B cell (primary cell): ENCODE results near the gene ARSI. TPM values are rescaled to one million over a fixed set of nuclear protein-coding genes. Genes with fewer than 3 reads are reported as not detected.

Experiments
- ATAC-seq: fragments of 200-7000 bp; cut with Tn5 transposase; one replicate; pipeline ENCODE4 v1.10.0; 2021; ENCODE audit warnings: low read depth, mild to moderate bottlenecking, moderate number of reproducible peaks, moderate library complexity
- CTCF ChIA-PET: fragments of 350-600 bp; sonication (Branson Sonifier 250); formaldehyde crosslinking; loops from one replicate; lab custom pipeline; 2021; ENCODE audit warnings: antibody characterized with exemption, inconsistent platforms; lab: Charles Lee
- POLR2A ChIA-PET: fragments of 350-600 bp; sonication (Branson Sonifier 250); formaldehyde crosslinking; loops from one replicate; lab custom pipeline; 2021; ENCODE audit warnings: antibody characterized with exemption; lab: Charles Lee
- DNase-seq: peaks from one replicate; pipeline ENCODE4 v3.0.0; 2013
- H2AFZ ChIP-seq: 2 replicates; pipeline ENCODE4 v1.6.1; 2012; ENCODE audit warnings: mild to moderate bottlenecking, low read depth, low read length; ENCODE audit not compliant: insufficient read depth, poor library complexity, severe bottlenecking
- H3K27ac ChIP-seq, 2 donors: 1 replicate in 1 of 2; 2 replicates in 1 of 2; pipeline ENCODE4 v1.5.1; 2012 to 2013; ENCODE audit warnings: low read length in 2 of 2, mild to moderate bottlenecking in 2 of 2, moderate library complexity in 1 of 2
- H3K27me3 ChIP-seq, 4 experiments: fragments of 200-600 bp in 1 of 4; sonication (generic) in 1 of 4; replicated peaks in 1 of 4; 1 replicate in 2 of 4; 2 replicates in 2 of 4; pipeline versions ENCODE4 v1.6.1 to v1.7.0; 2013 to 2016; ENCODE audit warnings: low read length in 3 of 4, mild to moderate bottlenecking in 2 of 4, mixed read lengths in 1 of 4, moderate library complexity in 1 of 4; ENCODE audit not compliant: insufficient read depth in 4 of 4, control insufficient read depth in 3 of 4; ENCODE audit errors: control extremely low read depth in 1 of 4
- H3K36me3 ChIP-seq, 2 experiments: replicated peaks in 1 of 2; 1 replicate in 1 of 2; 2 replicates in 1 of 2; pipeline versions ENCODE4 v1.6.1 to v1.7.1; 2013; ENCODE audit warnings: low read length in 1 of 2; ENCODE audit not compliant: insufficient read depth in 2 of 2, control insufficient read depth in 1 of 2; ENCODE audit errors: control extremely low read depth in 1 of 2, extremely low read depth in 1 of 2
- H3K4me1 ChIP-seq, 2 donors: fragments of 200-600 bp in 1 of 2; sonication (generic) in 1 of 2; 1 replicate in 1 of 2; 2 replicates in 1 of 2; pipeline versions ENCODE4 v1.5.1 to v1.6.1; 2013 to 2017; ENCODE audit warnings: low read length in 2 of 2; ENCODE audit not compliant: control insufficient read depth in 2 of 2, insufficient read depth in 2 of 2
- H3K4me2 ChIP-seq: replicated peaks from 2 replicates; pipeline ENCODE3; 2012; ENCODE audit warnings: mild to moderate bottlenecking, low read depth, low read length; ENCODE audit not compliant: poor library complexity, severe bottlenecking
- H3K4me3 ChIP-seq, 5 experiments: fragments of 200-600 bp in 1 of 5; sonication (generic) in 1 of 5; 1 replicate in 3 of 5; 2 replicates in 2 of 5; pipeline versions ENCODE4 v1.5.1 to v1.7.0; 2011 to 2016; ENCODE audit warnings: low read length in 4 of 5, mild to moderate bottlenecking in 4 of 5, low read depth in 2 of 5, control low read depth in 1 of 5, moderate library complexity in 1 of 5; ENCODE audit not compliant: insufficient read depth in 1 of 5; ENCODE audit errors: control extremely low read depth in 1 of 5, extremely low read depth in 1 of 5
- H3K79me2 ChIP-seq: fragments of 200-600 bp; sonication (generic); one replicate; pipeline ENCODE4 v1.6.0; 2016; ENCODE audit warnings: low read length; ENCODE audit not compliant: control insufficient read depth, insufficient read depth
- H3K9ac ChIP-seq: fragments of 200-600 bp; sonication (generic); 2 replicates; pipeline ENCODE4 v1.6.1; 2017; ENCODE audit warnings: mild to moderate bottlenecking, low read length, moderate library complexity
- H3K9me3 ChIP-seq, 3 donors: one replicate each; pipeline versions ENCODE4 v1.6.1 to v1.7.1; 2013; ENCODE audit warnings: low read length in 2 of 3; ENCODE audit not compliant: control insufficient read depth in 2 of 3, insufficient read depth in 1 of 3; ENCODE audit errors: control extremely low read depth in 1 of 3
- H4K20me1 ChIP-seq: 2 replicates; pipeline ENCODE4 v1.6.0; 2012; ENCODE audit warnings: mild to moderate bottlenecking, low read length; ENCODE audit not compliant: insufficient read depth, control insufficient read depth, poor library complexity, severe bottlenecking
- H3K27ac Mint-ChIP-seq: one replicate; pipeline ENCODE4 v1.8.0; 2021; ENCODE audit warnings: mixed read lengths
- H3K27me3 Mint-ChIP-seq: one replicate; pipeline ENCODE4 v1.8.0; 2021; ENCODE audit warnings: mixed read lengths
- H3K4me1 Mint-ChIP-seq: one replicate; pipeline ENCODE4 v1.8.0; 2021; ENCODE audit warnings: mixed read lengths
- H3K4me3 Mint-ChIP-seq: one replicate; pipeline ENCODE4 v1.8.0; 2021; ENCODE audit warnings: mixed read lengths
- H3K9me3 Mint-ChIP-seq: one replicate; pipeline ENCODE4 v1.8.0; 2022; ENCODE audit warnings: mixed read lengths; ENCODE audit not compliant: insufficient read depth
- EZH2 ChIP-seq: IDR thresholded peaks from 2 replicates; pipeline ENCODE4 v1.6.1; 2012; ENCODE audit warnings: borderline replicate concordance, low read depth, mild to moderate bottlenecking, moderate library complexity, low read length; ENCODE audit not compliant: insufficient read depth, poor library complexity, severe bottlenecking
- WGBS: methylation state at CpG from one replicate; pipeline ENCODE4 v1.1.5; 2013; ENCODE audit warnings: missing lambda C conversion rate; ENCODE audit not compliant: insufficient coverage; 5-methylcytosine and 5-hydroxymethylcytosine counted together
- intact Hi-C: fragments of 100-400 bp; cut with micrococcal nuclease; formaldehyde crosslinking; loops from one replicate; pipeline ENCODE4 v1.10.0; 2022
- polyA plus RNA-seq: library from polyadenylated mRNA; depleted of rRNA; stranded (reverse); fragments of >200 nt; gene quantifications from 2 replicates; pipeline ENCODE4 v1.2.3, GENCODE V29; 2012
- total RNA-seq, 2 donors: library from RNA; stranded (reverse); fragments of 120-200 nt in 1 of 2; gene quantifications; 1 replicate in 1 of 2; 2 replicates in 1 of 2; pipeline versions ENCODE4 v1.2.3 to v1.2.4, GENCODE V29; 2013 to 2022
- TF ChIP-seq, protein P1 (sequence below): fragments of 200-600 bp; IDR thresholded peaks from one replicate; pipeline ENCODE4 v1.8.0; 2022; ENCODE audit warnings: antibody characterized with exemption, mild to moderate bottlenecking

The ARSI gene
- total and polyA plus RNA-seq, 2 donors (not counting 1 experiment from before 2014, with no cell fraction given): not detected

DNA sequence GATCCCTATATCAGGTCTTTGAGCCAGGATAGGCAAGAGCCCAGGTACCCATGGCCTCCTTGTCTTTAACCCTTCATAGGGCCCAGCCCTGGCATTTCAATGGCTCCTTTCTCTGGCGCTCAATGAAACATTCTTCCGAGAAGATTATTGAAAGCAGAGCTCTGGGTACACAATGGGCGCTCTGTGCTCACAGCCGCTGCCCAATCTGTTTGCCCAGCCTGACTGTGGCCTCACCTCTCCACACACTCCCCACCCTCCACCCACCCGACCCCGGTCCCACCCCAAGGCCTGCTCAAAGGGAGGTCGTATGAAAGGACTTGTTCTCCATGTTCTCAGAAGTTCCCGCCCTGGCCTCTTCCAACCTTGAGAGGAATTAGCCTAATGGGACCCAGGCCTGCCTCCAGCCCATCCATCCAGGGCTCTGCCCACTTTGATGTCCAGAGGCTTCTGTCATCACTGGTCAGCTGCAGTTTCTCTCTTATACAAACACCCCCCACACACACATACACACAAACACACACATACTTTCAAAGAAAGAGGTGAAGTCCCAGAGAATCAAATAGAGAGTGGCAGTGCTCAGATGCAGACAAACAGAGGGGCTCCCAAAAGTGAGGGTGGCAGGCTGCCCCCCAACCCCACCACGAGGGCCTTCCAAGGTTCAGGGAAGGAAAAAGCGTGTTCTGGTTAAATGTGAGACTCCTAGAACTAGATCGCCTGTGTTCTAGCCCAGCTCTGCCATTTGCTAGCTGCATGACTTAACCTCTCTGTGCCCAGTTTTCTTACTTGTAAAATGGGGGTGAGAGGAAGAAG is 5.1 kb upstream of the ARSI start:
- peaks cover 29% of the 10 kb centered on the region for H3K27me3 Mint-ChIP-seq
- no peaks in the 10 kb centered on the region for H4K20me1 ChIP-seq
- no peak for ATAC-seq
- H3K4me3 Mint-ChIP-seq: no peak overlapping the region
- 91% methylated on average over 9 of the region's 11 CpGs for WGBS
- H3K27me3 ChIP-seq: peaks cover 0 to 8% (median 6%) of the 10 kb centered on the region in 4 experiments
- no peak for DNase-seq
- H2AFZ ChIP-seq: no peak overlapping the region
- H3K79me2 ChIP-seq: no peaks in the 10 kb centered on the region
- TF ChIP-seq, protein P1, sequence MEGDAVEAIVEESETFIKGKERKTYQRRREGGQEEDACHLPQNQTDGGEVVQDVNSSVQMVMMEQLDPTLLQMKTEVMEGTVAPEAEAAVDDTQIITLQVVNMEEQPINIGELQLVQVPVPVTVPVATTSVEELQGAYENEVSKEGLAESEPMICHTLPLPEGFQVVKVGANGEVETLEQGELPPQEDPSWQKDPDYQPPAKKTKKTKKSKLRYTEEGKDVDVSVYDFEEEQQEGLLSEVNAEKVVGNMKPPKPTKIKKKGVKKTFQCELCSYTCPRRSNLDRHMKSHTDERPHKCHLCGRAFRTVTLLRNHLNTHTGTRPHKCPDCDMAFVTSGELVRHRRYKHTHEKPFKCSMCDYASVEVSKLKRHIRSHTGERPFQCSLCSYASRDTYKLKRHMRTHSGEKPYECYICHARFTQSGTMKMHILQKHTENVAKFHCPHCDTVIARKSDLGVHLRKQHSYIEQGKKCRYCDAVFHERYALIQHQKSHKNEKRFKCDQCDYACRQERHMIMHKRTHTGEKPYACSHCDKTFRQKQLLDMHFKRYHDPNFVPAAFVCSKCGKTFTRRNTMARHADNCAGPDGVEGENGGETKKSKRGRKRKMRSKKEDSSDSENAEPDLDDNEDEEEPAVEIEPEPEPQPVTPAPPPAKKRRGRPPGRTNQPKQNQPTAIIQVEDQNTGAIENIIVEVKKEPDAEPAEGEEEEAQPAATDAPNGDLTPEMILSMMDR: no peak
- no peak for TF ChIP-seq EZH2
- no peaks in the 10 kb centered on the region for H3K9me3 ChIP-seq
- no peak overlapping the region for H3K4me3 ChIP-seq
- ChIA-PET CTCF (no interaction called here), POLR2A (no interaction called here)
- no peak overlapping the region for H3K27ac Mint-ChIP-seq
- no peaks in the 10 kb centered on the region for H3K9me3 Mint-ChIP-seq
- H3K4me1 ChIP-seq: peaks cover 0 to 2% of the 10 kb centered on the region in 2 donors
- H3K4me2 ChIP-seq: no peak overlapping the region
- no peaks in the 10 kb centered on the region for H3K4me1 Mint-ChIP-seq
- H3K27ac ChIP-seq: no peak overlapping the region
- intact Hi-C loops: no loop called here
- H3K36me3 ChIP-seq: no peaks in the 10 kb centered on the region
- no peak overlapping the region for H3K9ac ChIP-seq

DNA sequence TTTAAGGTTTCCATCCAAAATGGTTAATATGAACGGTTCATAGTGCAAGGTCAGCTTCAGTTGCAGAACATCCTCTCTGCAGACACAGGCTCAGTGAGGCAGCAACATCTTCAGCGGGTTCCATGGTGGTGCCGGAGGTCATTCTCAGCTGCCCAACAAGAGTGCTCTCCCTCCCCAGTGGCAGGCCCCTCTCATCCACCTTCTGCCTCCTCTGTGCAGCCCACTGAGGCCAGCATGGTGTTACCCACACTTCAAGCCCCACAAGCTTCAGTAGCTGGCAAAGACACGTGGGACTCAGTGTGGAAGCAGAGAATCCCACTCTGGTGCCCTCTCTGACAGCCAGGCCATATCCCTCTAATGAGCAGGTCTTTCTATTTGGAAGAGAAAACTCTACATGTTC is 4.1 kb upstream of the ARSI start:
- intact Hi-C loops: no loop called here
- ChIA-PET CTCF (no interaction called here), POLR2A (no interaction called here)
- H3K27me3 ChIP-seq: peaks cover 0 to 14% (median 9%) of the 10 kb centered on the region in 4 experiments
- no peak overlapping the region for H3K4me3 ChIP-seq
- H4K20me1 ChIP-seq: no peaks in the 10 kb centered on the region
- H3K9me3 ChIP-seq: peaks cover 0 to 6% (median 0%) of the 10 kb centered on the region in 3 donors
- DNase-seq (no peak), ATAC-seq (no peak)
- no peaks in the 10 kb centered on the region for H3K79me2 ChIP-seq
- no peak overlapping the region for H2AFZ ChIP-seq
- no peak overlapping the region for H3K27ac ChIP-seq
- Mint-ChIP-seq H3K4me1 (peaks cover under 1% of the 10 kb centered on the region), H3K27me3 (peaks cover 32% of the 10 kb centered on the region), H3K4me3 (no peak overlapping the region), H3K27ac (no peak overlapping the region), H3K9me3 (no peaks in the 10 kb centered on the region)
- WGBS: 95% methylated on average over 3 of the region's 4 CpGs
- H3K9ac ChIP-seq: no peak overlapping the region
- TF ChIP-seq EZH2: no peak
- TF ChIP-seq, protein P1: no peak
- no peak overlapping the region for H3K4me2 ChIP-seq
- H3K4me1 ChIP-seq: peaks cover 0 to 12% of the 10 kb centered on the region in 2 donors
- no peaks in the 10 kb centered on the region for H3K36me3 ChIP-seq
